CD4-positive, alpha-beta T cell treated with Interleukin-17A for 1 hour (primary cell): ENCODE data around the gene VWA2.

Experiments used
- DNase-seq: peaks from one replicate; pipeline ENCODE4 v3.0.0-alpha.2; 2020

Gene VWA2

DNA sequence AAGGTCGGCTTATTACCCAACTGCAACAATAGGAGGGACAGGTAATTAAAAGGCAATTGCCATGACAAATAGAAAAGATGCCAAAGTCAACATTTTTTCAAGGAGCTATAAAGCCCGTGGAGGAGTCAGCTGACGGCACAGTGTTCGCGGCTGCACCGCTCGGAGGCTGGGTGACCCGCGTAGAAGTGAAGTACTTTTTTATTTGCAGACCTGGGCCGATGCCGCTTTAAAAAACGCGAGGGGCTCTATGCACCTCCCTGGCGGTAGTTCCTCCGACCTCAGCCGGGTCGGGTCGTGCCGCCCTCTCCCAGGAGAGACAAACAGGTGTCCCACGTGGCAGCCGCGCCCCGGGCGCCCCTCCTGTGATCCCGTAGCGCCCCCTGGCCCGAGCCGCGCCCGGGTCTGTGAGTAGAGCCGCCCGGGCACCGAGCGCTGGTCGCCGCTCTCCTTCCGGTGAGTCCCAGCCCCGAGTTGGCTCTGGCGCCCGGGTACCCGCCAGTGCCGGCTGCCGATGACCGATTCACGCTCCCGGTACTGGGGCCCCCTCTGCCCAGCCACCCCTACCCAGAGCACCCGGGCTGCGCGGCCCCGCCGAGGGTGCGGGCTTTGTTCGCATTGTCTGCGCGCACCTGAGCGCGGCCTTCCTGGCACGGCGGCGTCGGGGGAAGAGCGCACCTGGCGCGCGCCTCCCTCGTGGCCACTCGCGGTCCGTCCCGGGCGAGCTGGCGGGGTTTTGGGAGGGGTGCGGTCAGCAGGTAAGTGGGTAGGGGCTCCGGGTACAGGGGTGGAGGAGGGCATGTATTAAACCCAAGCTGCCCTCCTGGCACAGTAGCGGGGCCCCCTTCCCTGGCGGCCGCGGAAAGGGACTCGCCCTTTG lies at the start of gene VWA2:
VWA2 (plus strand) TSS at position 138 of the 877 bp plus-strand sequence. CDS start 9,460 bp downstream, outside the sequence.
- no peak for DNase-seq

DNA sequence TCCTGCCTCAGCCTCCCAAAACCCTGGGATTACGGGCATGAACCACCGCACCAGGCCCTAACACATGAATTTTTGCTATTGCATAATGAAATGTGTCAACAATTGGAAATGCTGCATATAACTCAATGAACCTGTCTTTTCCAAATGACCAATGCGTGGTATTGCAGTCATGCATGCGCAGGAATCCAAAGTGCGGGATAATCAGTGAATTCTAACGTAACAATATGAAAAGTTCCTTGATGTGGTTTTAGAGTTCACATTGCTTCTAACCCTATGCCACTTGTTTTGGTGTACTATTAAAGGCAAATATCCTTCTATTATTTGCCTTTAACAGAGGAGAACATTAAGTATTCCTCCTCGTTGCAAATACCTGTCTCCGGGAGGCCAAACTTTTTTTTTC lies 49.4 kb upstream of the VWA2 start:
- no peak for DNase-seq

DNA sequence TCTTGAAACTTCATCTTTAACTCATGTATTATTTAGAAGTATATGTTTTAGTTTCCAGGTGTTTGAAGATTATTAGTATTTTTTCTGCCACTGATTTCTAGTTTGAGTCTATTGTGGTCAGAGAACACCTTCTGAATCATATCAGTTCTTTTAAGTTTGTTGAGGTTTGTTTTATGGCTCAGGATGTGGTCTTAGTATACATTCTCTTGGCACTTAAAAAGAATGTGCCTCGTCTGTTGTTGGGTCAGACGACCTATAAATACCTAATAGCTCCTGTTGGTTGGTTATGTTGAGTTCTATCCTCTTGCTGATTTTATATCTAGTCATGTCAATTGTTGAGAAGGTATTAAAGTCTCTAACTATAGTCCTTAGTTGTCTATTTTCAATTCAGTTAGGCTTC lies 44.0 kb upstream of the VWA2 start:
- DNase-seq, result no peak

GRCh38 chr10:114199239-114199638 lies 39.8 kb upstream of the VWA2 start:
- DNase-seq, result no peak

DNA sequence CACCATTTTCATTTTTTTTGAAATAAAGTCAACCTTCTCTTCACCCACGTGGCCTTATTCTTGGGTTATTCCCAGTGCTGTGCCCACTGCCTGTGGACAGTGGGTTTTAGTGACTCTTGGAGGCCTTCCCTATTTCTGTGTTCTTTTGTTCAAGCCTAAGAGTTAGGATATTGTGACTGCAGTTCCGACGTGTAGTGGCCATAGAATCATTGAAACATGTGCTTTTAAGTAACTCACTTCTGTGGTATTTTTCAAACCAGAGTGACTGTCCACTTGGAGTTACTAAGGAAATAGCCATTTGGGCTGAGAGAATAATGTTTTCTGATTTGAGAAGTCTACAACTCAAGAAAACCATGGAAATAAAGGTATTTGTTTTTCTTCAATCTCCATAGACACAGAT lies 36.2 kb upstream of the VWA2 start:
- DNase-seq, result no peak

DNA sequence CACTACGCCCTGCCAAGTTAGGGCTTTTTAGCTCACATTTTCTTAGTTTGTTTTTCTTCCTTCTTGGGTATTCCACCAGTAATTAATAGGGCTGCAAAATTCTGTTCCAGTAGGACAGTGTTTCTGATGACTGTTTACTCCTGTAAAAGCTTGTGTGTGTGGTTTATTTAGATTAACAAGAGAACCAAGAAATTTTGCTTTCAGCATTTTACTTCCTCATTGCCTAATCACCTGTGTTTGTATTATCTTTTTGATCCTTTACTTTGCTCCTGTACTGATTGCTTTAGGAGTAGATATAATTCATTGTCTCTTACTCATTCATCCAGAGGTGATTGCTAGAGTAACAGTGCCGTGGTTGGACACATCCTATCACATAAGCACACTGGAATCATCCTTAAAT lies 32.2 kb upstream of the VWA2 start:
- DNase-seq, result no peak

DNA sequence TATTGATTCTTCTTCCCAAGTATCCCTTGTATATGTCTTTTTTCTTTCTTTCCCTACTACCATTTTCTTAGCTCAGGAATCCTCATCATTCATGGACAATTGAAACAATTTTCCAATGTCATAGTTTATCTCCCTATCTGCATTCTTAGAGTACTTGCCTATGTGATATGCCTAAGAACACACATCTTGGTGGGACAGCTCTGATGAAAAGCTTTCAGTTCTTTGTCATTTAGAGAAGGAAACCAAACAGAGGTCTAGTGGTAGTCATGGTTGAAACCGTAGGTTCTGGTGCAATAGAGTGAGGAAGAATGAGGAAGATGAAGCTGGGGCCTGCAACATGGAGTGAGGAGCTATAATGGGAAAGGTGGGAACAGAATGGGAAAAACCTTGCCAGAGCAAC lies 31.7 kb upstream of the VWA2 start:
- DNase-seq, result no peak

DNA sequence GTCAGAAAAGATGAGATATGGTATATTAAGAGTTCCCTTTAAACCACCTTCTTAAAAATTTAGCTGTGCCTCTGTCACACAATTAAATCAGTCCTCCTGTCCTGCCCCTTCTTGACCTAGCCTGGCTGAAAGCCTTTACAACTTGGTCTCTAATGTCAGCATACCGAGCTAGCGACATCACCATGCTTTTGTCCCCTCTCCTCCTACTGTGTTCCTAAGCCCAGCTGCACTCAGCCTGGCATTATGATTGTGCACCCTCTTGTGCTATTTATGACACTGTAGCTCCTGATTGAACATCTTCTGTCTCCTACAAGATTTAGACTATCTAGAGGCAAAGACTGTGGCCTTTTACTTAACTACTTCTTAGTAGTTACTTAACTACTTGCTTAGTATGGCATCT lies 30.7 kb upstream of the VWA2 start:
- no peak for DNase-seq

GRCh38 chr10:114212153-114212552 lies 26.9 kb upstream of the VWA2 start:
- DNase-seq, result no peak

GRCh38 chr10:114215033-114215432 lies 24.0 kb upstream of the VWA2 start:
- DNase-seq, result no peak

DNA sequence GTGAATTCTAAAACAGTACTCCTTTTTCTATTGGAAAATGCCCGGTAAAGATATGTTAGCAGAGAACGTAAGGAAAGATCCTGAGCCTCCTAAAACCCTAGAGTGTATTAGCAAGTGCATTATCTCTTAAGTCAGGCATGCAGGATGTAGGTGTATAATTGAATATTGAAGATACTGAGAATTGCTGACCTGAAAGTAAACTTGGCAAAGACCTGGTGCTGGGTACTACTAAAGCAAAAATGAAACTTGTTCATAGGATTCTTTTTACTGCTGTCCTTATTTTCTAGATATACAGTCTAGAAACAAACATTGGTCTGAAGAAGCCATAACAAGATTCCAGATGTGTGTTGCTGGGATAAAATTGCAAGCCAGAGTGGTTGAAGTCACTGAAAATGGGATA lies 18.8 kb upstream of the VWA2 start:
- DNase-seq, result no peak

DNA sequence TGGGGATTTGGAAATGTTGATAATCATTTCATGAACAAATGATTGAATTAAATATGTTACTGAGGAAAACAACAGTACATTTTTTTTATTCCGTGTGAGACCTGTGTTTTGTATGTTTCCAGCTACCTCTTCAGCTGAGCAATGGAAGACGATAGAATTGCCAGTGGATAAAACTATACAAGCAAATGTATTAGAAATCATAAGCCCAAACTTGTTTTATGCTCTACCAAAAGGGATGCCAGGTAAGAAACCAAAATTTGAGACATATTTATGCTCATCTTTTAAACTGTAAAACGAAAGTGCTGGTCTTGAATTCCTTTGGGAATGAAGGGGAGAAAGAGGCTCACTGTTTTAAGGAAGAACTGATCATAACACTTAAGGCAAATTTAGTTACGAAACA lies 17.8 kb upstream of the VWA2 start:
- DNase-seq, result no peak

DNA sequence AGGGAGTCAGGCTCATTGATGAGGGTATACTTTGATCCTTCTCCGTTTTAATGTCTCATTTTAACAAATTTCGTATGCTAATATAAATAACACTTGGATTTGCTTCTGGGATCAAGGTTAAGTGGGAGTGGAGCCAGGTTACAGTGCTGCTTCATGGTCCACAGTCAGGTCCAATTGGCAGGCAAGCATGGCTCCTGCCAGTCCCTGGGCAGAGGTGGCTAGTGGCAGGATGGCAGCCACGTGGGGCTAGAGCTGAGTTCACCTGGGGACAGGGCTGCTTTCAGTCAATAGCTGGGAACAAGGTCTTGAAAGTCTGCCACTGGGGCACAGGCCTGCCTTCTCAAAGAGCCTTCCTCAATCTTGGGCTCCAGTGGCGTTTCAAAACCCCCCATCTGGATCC lies 16.0 kb upstream of the VWA2 start:
- no peak for DNase-seq

DNA sequence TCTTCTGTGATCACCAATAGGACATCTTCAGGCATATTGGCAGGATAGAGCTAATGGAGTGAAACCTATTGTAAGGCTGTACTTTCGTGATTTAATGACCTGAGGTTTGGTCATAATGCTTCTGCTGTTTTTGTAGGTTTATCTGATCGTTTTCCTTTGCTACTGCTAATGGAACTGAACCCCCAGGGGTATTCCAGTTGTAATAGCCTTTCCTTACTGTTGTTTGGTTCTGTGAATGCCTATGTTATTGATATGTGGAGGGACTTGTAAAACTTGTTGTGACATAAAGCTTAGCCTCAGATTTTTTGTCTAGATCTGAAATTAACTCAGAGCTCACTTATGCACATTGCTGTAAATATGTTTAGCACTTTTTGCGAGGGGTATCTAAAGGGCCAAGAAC lies 10.9 kb upstream of the VWA2 start:
- no peak for DNase-seq

DNA sequence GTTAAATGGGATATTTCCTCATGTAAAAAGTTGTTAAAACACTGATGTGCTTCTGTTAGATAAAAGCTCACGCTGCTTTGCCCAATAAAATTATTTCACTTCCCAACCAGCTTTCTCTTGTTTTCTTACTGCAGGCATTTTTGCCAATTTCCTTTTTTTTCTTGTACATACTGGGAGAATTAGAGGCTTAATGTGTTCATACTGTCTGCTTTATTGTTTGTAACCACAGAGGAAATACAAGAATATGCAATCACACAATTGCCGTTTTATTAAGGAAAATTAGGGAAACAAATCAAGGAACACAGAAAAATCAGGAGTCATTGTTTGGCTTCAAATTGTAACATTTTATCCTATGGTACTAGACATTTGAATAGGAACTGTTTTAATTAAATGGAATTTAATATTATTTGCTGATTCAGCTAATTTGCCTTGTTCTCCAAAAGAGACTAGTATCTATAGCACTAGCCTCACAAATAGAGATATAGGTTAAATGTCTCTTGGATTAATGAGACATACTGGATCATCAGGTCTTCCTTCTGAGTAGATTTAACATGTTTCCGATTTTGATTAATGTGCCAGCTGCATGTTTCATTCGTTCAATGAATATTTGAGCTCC lies 6.4 kb upstream of the VWA2 start:
- DNase-seq, result no peak

DNA sequence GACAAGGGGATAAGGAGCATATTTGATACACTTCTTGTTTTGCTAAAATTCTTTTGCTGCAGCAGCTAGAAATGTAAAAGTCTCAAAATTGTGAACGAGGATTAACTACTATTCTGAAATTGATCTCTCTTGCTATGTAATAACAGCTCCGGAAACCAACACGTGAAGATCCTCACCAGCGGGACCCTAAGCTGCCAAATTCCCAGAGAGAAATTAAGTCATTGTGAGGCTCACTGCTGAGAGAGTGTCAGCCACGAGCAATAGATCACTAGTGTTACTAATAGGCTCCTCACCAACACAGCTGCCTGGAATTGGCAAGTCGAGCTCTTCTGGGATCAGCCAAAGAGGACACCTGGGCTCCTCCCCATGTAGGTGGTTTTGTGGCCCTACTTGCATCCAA lies 5.6 kb upstream of the VWA2 start:
- no peak for DNase-seq

DNA sequence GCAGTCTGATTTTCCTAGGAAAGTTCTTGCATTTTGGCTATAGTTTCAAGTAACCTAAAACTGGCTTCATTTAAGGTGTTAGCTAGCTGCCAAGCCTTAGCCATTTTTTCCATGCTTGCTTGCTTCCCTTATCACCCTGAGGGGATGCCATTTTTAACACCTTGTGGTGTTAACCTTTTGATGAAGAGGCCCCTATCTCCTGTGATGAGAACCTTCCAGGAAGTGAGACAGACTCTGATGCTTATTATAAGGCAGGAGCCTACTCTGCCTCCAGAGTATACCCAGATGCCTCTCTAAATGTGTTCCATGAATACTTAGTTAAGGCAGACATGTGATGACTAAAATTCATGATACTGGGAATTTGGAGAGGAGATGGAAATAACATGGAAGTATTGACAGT lies 4.9 kb upstream of the VWA2 start:
- DNase-seq, result no peak

DNA sequence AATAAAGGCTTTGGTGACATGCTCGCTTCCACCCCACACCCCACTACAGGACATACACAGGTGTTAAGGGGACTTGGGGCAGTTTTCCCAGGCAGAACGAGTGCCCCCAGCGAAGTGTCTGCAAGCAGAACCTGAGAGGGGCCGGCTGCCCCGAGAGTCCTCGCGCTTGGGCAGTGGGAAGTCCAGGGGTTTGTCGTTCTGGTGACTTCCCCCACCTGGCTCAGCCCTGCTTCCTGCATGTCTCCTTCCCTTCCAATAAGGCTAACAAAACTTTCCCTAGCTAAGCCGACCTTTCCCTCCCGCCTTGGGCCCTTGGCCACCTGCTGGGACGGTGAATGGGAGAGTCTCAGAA lies 916 bp downstream of the VWA2 start:
- DNase-seq, result no peak

- DNase-seq, result no peak
Measured at GRCh38 chr10:114242235-114242634, 3.2 kb downstream of the VWA2 start.

GRCh38 chr10:114243661-114244060 lies 4.6 kb downstream of the VWA2 start:
- no peak for DNase-seq

DNA sequence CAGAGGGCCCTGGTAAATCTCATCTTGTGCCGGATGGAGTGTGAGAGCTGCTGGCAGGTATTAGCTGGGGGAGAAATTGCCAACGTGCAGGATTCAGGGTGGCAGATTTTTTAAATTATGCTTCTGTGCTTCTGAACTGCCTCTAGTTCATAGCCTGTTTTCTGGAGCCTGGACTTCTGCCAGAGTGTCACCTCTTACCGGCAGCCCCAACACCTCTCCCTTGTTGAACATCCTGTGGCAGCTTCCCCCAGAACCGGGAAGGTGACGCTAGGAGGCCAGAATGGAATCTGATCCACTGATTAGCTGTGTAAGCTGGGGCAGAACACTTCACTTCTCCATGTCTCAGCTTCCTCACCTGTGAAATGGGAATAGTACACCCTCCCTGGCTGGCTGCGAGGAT lies 5.1 kb downstream of the VWA2 start:
- no peak for DNase-seq

GRCh38 chr10:114245121-114245791 lies 6.2 kb downstream of the VWA2 start:
- DNase-seq, result no peak

DNA sequence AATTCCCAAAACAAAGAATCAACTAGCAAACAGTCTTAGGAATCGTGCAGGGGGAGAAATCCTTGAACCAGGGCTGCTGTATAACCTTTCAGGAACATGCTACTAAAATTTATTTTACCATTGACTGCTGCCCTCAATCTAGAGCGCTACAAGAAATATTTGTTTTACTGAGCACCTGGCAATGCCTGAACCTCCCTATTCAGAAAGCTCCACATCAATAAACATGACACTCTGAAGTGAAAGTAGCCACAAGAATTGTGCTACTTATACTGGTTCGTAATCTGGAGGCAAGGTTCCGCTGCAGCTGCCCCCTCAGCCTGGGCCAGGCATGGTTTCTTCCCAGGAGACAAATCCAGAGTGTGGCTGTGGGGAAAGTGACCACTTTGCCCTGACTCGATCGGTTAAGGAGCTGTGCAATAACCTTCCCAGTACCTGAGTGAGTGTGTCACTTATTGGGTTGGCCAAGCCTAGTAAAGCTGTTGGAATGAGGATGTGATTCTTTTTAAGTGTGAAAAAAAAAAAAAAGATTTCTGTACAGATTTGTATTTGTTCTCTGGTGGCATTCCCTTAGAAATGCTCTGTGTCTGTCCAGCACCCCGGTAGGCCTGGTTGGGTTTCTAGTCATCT lies 7.7 kb downstream of the VWA2 start:
- no peak for DNase-seq

- no peak for DNase-seq
Measured at GRCh38 chr10:114250236-114250635, 11.2 kb downstream of the VWA2 start.
